GM21526 (cell line): ENCODE measurements around the gene ATP7B.

ENCODE experiments used
- ATAC-seq: cut with Tn5 transposase; IDR thresholded peaks from one replicate; pipeline ENCODE4 v1.9.1; 2021; ENCODE audit warnings: moderate library complexity; ENCODE audit not compliant: unreplicated experiment, low FRiP score

The ATP7B gene

GRCh38 chr13:51902776-51903175 is 108.5 kb downstream of the ATP7B start:
- ATAC-seq = no peak

GRCh38 chr13:51900471-51900870 is 110.8 kb downstream of the ATP7B start:
- no peak for ATAC-seq

GRCh38 chr13:51895906-51896888 is 115.1 kb downstream of the ATP7B start:
- peak; percentile 50 for ATAC-seq

- no peak for ATAC-seq
Observed at GRCh38 chr13:51894239-51894638, 117.0 kb downstream of the ATP7B start.

- ATAC-seq = no peak
Observed at GRCh38 chr13:51892657-51893056, 118.6 kb downstream of the ATP7B start.

- no peak for ATAC-seq
Observed at GRCh38 chr13:51887468-51887867, 123.8 kb downstream of the ATP7B start.

- ATAC-seq = no peak
Observed at GRCh38 chr13:51885651-51886050, 125.6 kb downstream of the ATP7B start.

- ATAC-seq = no peak
Observed at GRCh38 chr13:51883226-51883600, 128.0 kb downstream of the ATP7B start.
